Measurements from ENCODE around the gene TRPV3.

The TRPV3 gene

DNA sequence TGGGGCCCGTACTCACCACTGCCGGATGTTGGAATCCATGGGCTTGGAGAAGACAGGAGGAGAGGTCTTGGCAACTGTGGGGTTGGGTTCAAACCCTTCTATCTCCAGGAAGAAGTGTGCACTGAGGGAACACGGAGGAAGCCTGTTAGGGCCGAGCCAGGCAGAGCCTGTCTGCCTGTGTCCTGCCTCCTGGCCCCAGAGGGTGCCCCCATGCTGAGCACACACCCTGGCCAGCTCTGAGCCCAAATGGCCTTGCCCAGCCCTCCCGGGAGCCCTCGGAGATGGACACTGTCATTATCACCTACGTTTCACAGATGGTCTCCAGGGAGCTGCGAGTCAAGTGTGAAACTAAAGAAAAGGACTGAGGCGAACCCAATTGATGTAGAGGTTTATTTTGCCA lies 12.5 kb downstream of the TRPV3 start:
- TF ChIP-seq, protein P1, sequence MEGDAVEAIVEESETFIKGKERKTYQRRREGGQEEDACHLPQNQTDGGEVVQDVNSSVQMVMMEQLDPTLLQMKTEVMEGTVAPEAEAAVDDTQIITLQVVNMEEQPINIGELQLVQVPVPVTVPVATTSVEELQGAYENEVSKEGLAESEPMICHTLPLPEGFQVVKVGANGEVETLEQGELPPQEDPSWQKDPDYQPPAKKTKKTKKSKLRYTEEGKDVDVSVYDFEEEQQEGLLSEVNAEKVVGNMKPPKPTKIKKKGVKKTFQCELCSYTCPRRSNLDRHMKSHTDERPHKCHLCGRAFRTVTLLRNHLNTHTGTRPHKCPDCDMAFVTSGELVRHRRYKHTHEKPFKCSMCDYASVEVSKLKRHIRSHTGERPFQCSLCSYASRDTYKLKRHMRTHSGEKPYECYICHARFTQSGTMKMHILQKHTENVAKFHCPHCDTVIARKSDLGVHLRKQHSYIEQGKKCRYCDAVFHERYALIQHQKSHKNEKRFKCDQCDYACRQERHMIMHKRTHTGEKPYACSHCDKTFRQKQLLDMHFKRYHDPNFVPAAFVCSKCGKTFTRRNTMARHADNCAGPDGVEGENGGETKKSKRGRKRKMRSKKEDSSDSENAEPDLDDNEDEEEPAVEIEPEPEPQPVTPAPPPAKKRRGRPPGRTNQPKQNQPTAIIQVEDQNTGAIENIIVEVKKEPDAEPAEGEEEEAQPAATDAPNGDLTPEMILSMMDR (IDR thresholded peaks at IDR 0.05; ENCODE audit: extremely low read depth, missing control alignments): no peak
- no peak for DNase-seq (ENCODE audit: low spot score)

DNA sequence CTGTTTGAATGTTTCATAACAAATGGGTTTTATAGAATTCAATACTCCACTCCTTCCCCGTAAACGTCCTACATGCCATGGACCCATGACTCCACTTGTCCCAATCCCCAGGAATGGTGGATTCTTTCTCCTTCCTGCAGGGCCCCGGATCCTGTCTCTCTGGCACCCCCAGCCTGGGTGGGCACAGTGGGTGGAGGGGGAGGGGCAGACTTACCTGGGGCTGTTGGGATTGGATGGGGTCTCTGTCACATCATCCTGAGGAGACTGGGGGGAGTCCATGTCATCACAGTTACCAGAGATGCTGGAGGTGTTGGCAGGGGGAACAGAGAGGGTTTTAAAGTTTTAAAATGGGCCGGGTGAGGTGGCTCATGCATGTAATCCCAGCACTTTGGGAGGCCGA lies 13.2 kb downstream of the TRPV3 start:
- no peak for DNase-seq (ENCODE audit: low spot score)
- TF ChIP-seq, protein P1 (IDR thresholded peaks at IDR 0.05; ENCODE audit: extremely low read depth, missing control alignments): no peak

DNA sequence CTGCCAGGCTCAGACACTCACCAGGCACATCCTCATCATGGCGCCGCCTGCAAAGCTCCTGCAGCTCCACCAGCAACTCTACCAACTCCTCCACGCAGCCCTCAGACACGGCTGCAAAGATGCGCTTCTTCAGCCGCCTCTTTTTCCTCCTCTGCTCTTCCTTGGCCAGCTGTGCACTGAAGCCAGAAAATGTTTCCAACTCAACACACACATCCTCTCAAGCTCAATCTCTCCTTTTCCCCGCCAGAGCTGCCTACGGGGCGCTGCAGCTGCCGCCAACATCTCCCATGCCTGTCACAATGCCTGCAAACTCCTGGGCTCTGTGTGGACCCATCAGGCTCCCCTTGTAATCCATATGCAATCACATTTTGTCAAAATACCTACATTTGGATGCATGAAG lies 14.2 kb downstream of the TRPV3 start:
- TF ChIP-seq, protein P1 (IDR thresholded peaks at IDR 0.05; ENCODE audit: extremely low read depth, missing control alignments): no peak
- DNase-seq (ENCODE audit: low spot score): no peak

DNA sequence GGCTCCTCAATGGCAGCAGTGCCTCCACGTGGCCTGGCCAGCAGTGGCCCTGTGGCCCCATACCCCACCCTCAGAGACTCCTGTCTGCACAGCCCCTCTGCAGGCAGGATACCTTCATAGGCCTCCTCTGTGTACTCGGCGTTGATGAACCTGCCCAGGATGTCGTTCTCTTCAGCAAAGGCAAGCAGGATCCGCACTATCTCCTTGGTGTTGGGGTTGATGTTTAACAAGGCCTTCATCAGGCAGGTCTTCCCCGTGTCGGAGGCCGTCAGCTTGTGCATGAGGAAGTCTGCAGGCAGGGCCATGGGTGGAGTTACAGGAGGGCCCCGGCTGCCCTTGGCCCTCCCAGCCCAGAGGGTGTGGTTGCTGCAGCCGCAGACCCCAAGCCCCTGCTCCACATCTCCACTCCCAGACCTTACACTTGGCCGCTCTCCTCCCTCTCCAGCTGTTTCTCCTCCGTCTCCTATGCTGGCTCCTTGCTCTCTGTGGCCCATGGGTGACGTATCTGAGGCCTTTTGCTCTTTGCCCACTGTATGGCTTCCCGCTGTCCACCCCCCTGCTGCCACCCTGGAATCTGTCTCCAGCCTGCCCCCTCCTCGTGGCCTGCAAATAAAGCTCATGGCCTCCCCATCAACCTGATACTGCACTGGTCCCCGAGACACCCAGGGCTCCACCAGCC lies 15.1 kb downstream of the TRPV3 start:
- DNase-seq (ENCODE audit: low spot score): no peak
- TF ChIP-seq, protein P1 (IDR thresholded peaks at IDR 0.05; ENCODE audit: extremely low read depth, missing control alignments): no peak

DNA sequence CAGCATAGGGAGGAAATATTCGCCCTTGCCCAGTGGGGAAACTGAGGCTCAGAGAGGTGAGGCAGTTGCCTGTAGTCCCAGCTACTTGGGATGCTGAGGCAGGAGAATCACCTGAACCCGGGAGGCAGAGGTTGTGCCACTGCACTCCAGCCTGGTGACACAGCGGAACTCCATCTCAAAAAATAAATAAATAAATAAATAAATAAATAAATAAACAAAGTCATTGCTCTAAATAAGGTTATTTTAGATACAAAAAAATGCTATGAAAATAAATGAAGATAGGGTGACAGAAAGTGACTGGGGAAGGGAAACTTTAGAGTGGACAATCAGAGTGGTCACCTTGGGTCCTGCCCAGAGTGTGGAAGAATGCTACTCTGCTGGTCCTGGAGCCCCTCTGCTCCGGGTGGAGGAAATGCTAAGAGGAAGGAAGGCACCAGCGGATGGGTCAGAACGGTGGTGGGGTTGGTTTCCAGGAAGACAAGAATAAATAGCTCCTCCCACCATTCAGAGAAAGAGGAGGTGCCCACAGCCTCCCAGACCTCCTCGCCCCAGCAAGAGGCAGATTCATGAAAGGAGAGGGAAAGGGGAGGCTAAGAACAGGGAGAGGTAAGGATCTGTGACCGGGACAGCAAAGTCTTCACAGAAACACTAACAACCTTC lies 17.6 kb downstream of the TRPV3 start:
- no peak for DNase-seq (ENCODE audit: low spot score)
- TF ChIP-seq, protein P1 (IDR thresholded peaks at IDR 0.05; ENCODE audit: extremely low read depth, missing control alignments): no peak

DNA sequence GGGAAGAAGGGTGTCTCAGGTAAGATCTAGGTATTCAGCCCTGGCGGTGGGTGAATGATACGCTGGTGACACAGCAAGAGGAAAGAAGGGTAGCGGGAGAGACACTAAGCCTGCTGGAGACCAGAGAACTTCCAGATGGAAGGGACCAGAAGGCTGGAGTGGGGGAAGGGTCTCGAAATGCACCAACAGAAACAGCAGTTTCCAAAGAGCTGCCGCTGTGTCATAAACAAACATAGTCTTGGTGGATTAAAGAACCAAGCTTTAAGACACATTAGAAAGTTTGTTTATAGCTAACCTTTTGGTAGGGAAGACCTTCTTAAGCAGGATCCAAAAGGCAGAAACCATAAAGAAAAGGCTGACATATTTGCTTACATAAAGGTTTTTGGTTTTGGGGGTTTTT lies 20.9 kb downstream of the TRPV3 start:
- DNase-seq (ENCODE audit: low spot score): no peak
- TF ChIP-seq, protein P1 (IDR thresholded peaks at IDR 0.05; ENCODE audit: extremely low read depth, missing control alignments): no peak

DNA sequence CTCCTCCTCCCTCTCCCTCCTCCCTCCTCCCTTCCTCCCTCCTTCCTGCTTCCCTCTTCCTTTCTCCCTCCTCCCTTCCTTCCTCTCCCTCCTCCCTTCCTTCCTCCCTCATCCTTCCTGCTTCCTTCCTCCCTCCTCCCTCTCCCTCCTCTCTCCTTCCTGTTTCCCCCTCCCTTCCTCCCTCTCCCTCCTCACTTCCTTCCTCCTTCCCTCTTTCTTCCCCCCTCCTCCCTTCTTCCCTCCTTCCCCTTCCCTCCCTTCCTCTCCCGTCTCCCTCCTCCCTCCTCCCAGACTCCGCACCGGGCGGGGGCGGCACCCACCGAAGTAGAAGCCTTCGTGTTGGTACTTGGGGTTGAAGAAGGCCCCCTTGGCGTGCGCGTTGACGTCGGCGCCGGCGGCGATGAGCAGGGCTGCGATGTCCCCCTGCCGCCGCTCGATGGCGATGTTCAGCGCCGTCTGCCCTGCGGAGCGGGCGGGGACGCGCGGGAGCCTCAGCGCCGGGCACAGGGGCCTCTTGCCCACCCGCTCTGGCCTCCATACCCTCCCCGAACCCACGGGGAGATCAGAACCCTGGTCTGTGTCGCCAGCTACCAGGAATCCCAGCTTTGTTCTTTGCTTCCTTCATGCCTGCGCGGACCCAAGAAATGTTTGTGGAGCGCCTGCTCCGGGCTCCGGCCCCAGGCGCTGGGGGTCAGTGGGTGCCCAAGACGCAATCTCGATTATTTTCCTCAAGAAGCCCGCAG lies 22.2 kb downstream of the TRPV3 start:
- DNase-seq (ENCODE audit: low spot score): peak; percentile 90
- TF ChIP-seq, protein P1 (IDR thresholded peaks at IDR 0.05; ENCODE audit: extremely low read depth, missing control alignments): peak; percentile 68
